Stomach (tissue), 9 donors: ENCODE data around the gene CYP17A1. TPM values are rescaled to one million over a fixed set of nuclear protein-coding genes. Genes with fewer than 3 reads are reported as not detected.

Experiments
- DNase-seq, 2 donors: peaks; one replicate each; pipeline versions ENCODE4 v3.0.0 to v3.0.0-alpha.2; 2013 to 2019
- H3K27ac ChIP-seq, 5 donors: fragments of 200-600 bp in 4 of 5; sonication (generic) in 4 of 5; one replicate each; pipeline ENCODE4 v1.5.1; 2013 to 2019; ENCODE audit warnings: mild to moderate bottlenecking in 1 of 5, moderate library complexity in 1 of 5
- H3K27me3 ChIP-seq, 3 donors: fragments of 200-600 bp; sonication (generic); one replicate each; pipeline ENCODE4 v1.5.1; 2017 to 2019; ENCODE audit warnings: mixed run types in 1 of 3
- H3K36me3 ChIP-seq, 4 donors: fragments of 200-600 bp; sonication (generic); 1 replicate in 3 of 4; 2 replicates in 1 of 4; pipeline ENCODE4 v1.5.1; 2016 to 2019
- H3K4me1 ChIP-seq, 4 donors: fragments of 200-600 bp; sonication (generic); one replicate each; pipeline ENCODE4 v1.5.1; 2016 to 2019
- H3K4me3 ChIP-seq, 4 donors: fragments of 200-600 bp; sonication (generic) in 3 of 4; one replicate each; pipeline ENCODE4 v1.5.1; 2016 to 2019; ENCODE audit warnings: mild to moderate bottlenecking in 1 of 4
- H3K9me3 ChIP-seq, 4 donors: fragments of 200-600 bp; sonication (generic); one replicate each; pipeline ENCODE4 v1.5.1; 2016 to 2019
- EP300 ChIP-seq: sonication (generic); formaldehyde crosslinking; IDR thresholded peaks from one replicate; pipeline ENCODE4 v1.6.1; 2017; ENCODE audit warnings: antibody characterized with exemption
- POLR2A ChIP-seq, 4 donors: fragments of 450-650 bp; IDR thresholded peaks; one replicate each; pipeline ENCODE4 v1.6.1; 2016; ENCODE audit warnings: antibody characterized with exemption in 4 of 4, control low read depth in 2 of 4, mild to moderate bottlenecking in 1 of 4, moderate library complexity in 1 of 4
- POLR2AphosphoS5 ChIP-seq, 3 donors: sonication (generic); formaldehyde crosslinking; IDR thresholded peaks; one replicate each; pipeline ENCODE4 v1.6.1; 2016; ENCODE audit warnings: antibody characterized with exemption in 3 of 3
- WGBS, 5 donors: extraction: QIAGEN DNeasy Blood & Tissue Kit in 3 of 5; methylation state at CpG; one replicate each; pipeline versions ENCODE4 v1.1.5 to v1.1.7; 2013 to 2018; 5-methylcytosine and 5-hydroxymethylcytosine counted together
- intact Hi-C: fragments of 100-400 bp; cut with DNase I; formaldehyde crosslinking; loops from one replicate; pipeline ENCODE4 v1.15.1; 2023; ENCODE audit warnings: low total_unique reads
- polyA plus RNA-seq, 3 donors: library from polyadenylated mRNA; stranded (reverse); fragments of 200-250 nt; gene quantifications; one replicate each; pipeline ENCODE4 v1.2.3, GENCODE V29; 2013
- total RNA-seq, 5 donors: library from RNA; depleted of rRNA; stranded (reverse); fragments of >200 nt; gene quantifications; one replicate each; pipeline versions ENCODE4 v1.1.0 to v1.2.3, GENCODE V29; 2014 to 2016
- TF ChIP-seq, protein P1 (sequence below), 7 experiments: fragments of 450-650 bp in 4 of 7; fragments of 200-600 bp in 3 of 7; sonication (generic) in 3 of 7; IDR thresholded peaks; one replicate each; pipeline ENCODE4 v1.5.1; 2016 to 2019; ENCODE audit warnings: antibody characterized with exemption in 7 of 7, control low read depth in 2 of 7, mild to moderate bottlenecking in 1 of 7
- donor health status: healthy with polysubstance abuse.
- donor health status: Bipolar disorder and iron deficiency.
- donor health status: healthy.

Gene CYP17A1
- total and polyA plus RNA-seq, 8 donors = 0.30 to 106 (median 0.37) TPM; not detected in 5

DNA sequence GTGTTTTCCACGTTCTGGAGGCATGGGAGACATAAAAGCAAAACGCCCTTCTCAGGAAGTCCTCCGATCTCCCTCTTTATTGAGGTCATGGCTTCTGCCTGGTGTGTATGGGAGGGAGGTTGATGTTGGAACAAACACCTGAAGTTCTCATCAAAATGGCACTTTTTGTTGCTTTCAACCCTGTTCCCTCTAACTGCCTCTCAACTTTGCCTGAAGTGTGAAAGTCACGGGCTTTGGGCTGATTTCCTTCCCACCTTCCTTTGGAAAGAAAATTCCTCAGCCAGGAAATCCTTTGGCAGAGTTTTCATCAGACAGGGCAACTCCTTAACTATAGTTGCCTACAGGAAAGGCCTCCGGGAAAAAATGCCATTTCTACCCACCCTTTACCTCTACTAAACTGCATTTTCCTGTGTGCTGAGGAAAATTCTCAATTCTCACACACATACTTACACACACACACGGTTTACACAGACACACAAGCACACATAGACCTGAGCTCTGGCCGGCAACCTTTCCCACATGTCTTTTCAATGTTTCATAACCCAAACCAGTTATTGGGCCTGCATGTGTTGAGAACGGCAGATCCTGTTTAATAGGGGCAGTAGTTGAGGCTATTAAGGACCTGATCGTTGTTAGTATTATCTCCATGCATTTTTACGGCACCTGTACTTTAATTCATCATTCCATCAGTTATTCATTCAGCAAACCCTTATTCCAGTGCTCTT lies 36.4 kb downstream of the CYP17A1 start:
- peaks cover 59 to 89% (median 72%) of the 10 kb centered on the region in 4 donors for H3K4me1 ChIP-seq
- intact Hi-C loops = no loop called here
- DNase-seq = no peak
- H3K27ac ChIP-seq = peak overlapping the region; percentile 82 to 88 (median 87)
- H3K27me3 ChIP-seq = no peaks in the 10 kb centered on the region
- no peak overlapping the region for H3K4me3 ChIP-seq
- H3K36me3 ChIP-seq = peaks cover 15 to 37% (median 20%) of the 10 kb centered on the region in 4 donors
- 46 to 58% (median 56%) methylated on average over 10 of the region's 10 CpGs for WGBS, 5 donors
- TF ChIP-seq EP300 (no peak), POLR2A (IDR thresholded peaks at IDR 0.05) (no peak), POLR2AphosphoS5 (IDR thresholded peaks at IDR 0.05) (no peak)
- TF ChIP-seq, protein P1, sequence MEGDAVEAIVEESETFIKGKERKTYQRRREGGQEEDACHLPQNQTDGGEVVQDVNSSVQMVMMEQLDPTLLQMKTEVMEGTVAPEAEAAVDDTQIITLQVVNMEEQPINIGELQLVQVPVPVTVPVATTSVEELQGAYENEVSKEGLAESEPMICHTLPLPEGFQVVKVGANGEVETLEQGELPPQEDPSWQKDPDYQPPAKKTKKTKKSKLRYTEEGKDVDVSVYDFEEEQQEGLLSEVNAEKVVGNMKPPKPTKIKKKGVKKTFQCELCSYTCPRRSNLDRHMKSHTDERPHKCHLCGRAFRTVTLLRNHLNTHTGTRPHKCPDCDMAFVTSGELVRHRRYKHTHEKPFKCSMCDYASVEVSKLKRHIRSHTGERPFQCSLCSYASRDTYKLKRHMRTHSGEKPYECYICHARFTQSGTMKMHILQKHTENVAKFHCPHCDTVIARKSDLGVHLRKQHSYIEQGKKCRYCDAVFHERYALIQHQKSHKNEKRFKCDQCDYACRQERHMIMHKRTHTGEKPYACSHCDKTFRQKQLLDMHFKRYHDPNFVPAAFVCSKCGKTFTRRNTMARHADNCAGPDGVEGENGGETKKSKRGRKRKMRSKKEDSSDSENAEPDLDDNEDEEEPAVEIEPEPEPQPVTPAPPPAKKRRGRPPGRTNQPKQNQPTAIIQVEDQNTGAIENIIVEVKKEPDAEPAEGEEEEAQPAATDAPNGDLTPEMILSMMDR (IDR thresholded peaks at IDR 0.05) = no peak
- no peaks in the 10 kb centered on the region for H3K9me3 ChIP-seq

DNA sequence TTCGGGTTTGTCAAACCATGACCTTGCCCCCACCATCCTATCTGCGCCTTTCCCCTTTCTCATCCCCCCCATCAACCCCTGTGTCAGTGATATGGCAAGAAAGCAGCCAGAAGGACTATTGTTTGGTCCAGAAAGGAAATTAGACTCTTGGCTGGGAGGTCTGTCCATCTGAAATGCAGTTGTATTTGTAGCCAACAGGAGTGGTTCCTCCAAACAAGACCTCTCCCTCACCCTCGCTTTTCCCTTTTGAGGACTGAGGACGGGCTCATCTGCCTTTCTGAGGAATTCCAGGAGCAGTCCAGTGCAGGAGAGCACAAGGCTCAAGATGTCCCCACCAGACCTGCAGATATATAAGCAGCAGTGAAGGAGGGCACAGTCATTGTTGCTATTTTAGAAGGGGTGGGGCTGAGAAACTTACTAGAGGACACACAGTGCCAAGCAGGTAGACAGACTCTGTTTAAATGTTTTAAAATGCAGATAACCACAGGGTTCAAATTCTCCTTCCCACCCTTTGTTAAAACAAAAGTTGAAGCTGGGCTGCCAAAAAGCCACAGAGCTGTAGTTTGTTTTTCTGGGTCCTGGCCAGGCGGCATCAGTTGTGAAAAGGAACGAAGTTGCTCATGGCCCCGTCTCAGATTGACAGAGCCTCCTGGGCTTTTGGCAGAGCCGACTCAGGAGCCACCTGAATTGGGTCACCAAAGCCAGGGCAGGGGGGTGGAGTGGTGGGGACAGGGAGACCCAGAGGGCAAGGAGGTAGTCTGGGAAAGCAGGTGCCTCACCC lies 37.3 kb downstream of the CYP17A1 start:
- no peaks in the 10 kb centered on the region for H3K9me3 ChIP-seq
- H3K4me1 ChIP-seq = peaks cover 67 to 96% (median 81%) of the 10 kb centered on the region in 4 donors
- no peaks in the 10 kb centered on the region for H3K27me3 ChIP-seq
- peak overlapping the region; percentile 82 to 88 (median 87) for H3K27ac ChIP-seq
- 25 to 50% (median 35%) methylated on average over 8 of the region's 8 CpGs for WGBS, 5 donors
- intact Hi-C loops = no loop called here
- peak in 1 of 2 donors; percentile 84 for DNase-seq
- H3K4me3 ChIP-seq = no peak overlapping the region
- TF ChIP-seq POLR2AphosphoS5 (IDR thresholded peaks at IDR 0.05) = peak in 1 of 3 donors; percentile 30
- TF ChIP-seq EP300 = no peak
- TF ChIP-seq POLR2A (IDR thresholded peaks at IDR 0.05) = no peak
- TF ChIP-seq, protein P1 (IDR thresholded peaks at IDR 0.05) = peak in 1 of 7 experiments; percentile 6
- peaks cover 15 to 32% (median 19%) of the 10 kb centered on the region in 4 donors for H3K36me3 ChIP-seq

DNA sequence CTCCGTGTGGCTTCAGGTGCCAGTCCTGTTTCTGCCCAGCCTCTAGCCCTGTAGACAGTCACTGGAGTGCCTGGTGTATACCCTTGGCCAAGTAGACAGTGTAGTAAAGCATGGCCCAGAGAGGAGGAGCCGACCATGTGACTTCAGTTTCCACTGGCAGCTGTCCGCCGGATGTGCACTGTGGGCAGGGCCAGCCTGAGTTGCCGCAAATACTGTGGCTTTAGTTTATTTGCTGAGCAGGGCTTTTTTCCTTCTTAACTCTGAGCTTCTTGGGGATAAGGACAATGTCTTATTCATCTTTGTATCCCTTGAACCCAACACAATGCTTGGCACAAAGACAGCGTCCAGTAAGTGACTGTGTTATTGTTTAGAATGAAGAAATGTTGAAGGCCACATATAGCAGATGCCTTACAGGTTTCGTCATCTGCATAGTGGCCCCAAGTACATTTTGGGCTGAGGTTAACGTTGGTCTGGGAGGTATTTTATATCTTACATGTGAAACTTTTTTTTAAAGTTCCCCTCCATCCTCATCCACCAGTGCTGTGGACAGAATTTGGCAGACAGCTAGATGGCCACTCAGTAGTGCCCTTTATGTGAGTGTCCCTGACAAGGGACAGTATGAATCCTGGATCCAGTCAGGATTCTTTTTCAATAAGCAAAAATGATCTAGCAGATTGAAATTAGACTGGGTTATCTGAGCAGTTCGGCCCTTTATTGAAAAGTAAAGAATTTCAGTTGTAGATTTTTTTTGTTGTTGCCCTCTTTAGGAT lies 40.6 kb downstream of the CYP17A1 start:
- peak overlapping the region; percentile 10 to 86 (median 76) for H3K27ac ChIP-seq
- intact Hi-C loops = no loop called here
- peaks cover 15 to 32% (median 19%) of the 10 kb centered on the region in 4 donors for H3K36me3 ChIP-seq
- no peaks in the 10 kb centered on the region for H3K9me3 ChIP-seq
- H3K4me3 ChIP-seq = no peak overlapping the region
- H3K4me1 ChIP-seq = peaks cover 46 to 100% (median 85%) of the 10 kb centered on the region in 4 donors
- TF ChIP-seq POLR2AphosphoS5 (IDR thresholded peaks at IDR 0.05) (peak; percentile 58 to 78 (median 67)), POLR2A (IDR thresholded peaks at IDR 0.05) (no peak)
- H3K27me3 ChIP-seq = no peaks in the 10 kb centered on the region
- DNase-seq = peak; percentile 79 to 86
- 26 to 41% (median 28%) methylated on average over 9 of the region's 9 CpGs for WGBS, 5 donors

DNA sequence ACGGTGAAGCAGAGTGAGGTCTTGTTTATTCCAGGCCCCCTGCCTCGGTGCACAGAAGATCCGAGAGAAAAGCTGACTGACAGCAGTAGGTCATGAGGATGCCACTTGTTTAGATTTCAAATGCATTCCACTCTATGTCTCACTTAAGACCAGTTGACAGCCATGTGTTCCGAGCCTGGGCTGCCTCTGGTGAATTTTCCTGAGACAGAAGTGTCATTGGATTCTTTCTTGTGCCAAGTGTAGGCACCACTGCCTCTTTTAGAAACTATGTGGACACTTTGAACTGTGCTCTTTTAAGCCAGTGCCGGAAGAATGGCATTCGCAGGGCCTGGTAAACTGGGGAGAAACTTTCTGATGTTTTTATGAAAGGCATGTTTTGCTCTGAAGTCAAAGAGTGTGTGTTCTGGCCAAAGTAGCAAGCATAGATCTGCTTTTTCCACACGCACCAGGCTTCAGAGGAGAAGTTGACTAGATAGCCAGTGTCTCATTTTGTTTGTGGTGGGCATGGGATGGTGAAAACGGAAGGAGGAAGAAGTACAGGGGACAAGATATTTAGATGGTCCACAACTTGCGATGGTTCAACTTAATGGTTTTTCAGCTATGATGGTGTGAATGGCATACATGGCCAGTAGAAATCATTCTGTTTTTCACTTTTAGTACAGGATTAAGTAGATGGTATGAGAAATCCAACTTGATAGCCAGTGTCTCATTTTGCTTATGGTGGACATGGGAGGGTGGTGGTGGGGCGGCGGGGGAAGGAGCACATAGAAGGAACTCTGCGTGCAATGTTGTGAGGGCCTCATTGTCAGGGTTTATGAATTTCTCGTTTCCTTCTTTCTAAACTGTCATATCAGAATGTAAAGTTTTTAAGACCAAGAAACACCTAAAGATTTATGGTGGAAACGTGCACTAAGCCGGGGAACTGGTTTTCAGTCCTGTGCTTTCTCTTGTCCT lies 41.5 kb downstream of the CYP17A1 start:
- Histone ChIP-seq H3K27me3 (no peaks in the 10 kb centered on the region), H3K27ac (peak overlapping the region in 4 of 5 donors; percentile 66 to 86 (median 77)), H3K4me1 (peaks cover 37 to 100% (median 80%) of the 10 kb centered on the region in 4 donors), H3K4me3 (no peak overlapping the region), H3K9me3 (no peaks in the 10 kb centered on the region), H3K36me3 (peaks cover 15 to 30% (median 19%) of the 10 kb centered on the region in 4 donors)
- DNase-seq = no peak
- 64 to 80% (median 75%) methylated on average over 15 of the region's 15 CpGs for WGBS, 5 donors
- TF ChIP-seq POLR2AphosphoS5 (IDR thresholded peaks at IDR 0.05) (no peak), EP300 (no peak), POLR2A (IDR thresholded peaks at IDR 0.05) (no peak)
- TF ChIP-seq, protein P1 (IDR thresholded peaks at IDR 0.05) = no peak
- intact Hi-C loops = no loop called here
